NOMO-1 (cell line): ENCODE data around the gene ZNF45.
"Not testable (repeated sequence)": the region's sequence is repeated elsewhere in the genome, so short reads cannot be mapped to it uniquely, and the experiment has no call there.

Experiments
- DNase-seq, 2 experiments: peaks; one replicate each; lab custom pipeline; 2025; ENCODE audit not compliant: unreplicated experiment in 2 of 2; lab: John Stamatoyannopoulos, UW

Gene ZNF45

DNA sequence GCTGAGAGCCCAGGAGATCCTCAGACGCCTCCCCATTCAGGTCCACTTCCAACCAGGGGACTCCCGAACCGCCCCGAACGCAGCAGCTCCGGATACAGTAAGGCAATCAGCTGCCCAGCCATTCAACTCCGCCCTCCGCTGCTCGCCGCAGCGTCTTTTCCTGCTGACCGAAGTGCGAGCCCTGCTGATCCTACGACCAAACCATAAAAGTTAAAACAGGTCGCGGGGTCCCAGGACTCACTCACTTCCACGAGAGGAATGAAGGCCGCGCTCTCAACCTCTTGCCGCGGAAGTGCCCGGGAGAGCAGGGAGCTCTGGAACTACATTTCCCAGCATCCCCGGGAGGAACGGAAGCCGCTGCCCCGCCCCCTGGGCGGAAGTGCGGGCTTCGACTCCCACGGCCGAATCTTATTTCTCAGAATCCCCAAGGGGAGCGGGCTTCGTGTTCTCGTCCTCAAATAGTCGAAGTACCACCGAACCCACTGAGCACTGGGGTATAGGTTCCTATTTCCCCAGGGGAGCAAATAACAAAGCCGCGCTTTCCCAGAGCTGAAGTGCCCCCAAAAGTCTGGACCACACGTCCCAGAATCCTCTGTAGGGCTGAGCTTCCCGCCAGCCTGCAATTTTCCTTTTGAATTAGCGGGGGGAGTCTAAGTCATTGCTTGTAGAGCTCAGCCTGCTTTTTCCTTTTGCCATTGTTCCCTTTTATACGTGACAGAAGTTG lies at the start of gene ZNF45:
TSS of gene ZNF45 (minus strand) at position 298 of the 724 bp plus-strand sequence. CDS start 13,097 bp downstream, outside the sequence.
- peak; percentile 65 to 85 for DNase-seq

- no peak for DNase-seq
Observed at GRCh38 chr19:43984687-43985000, 49.6 kb upstream of the ZNF45 start.

GRCh38 chr19:43983912-43984686 lies 49.0 kb upstream of the ZNF45 start, which contains the start of gene ZNF155:
Gene ZNF155 (plus strand): TSS chr19:43984188. CDS start chr19:43988544, 4,356 bp downstream.
- peak; percentile 71 to 76 for DNase-seq

GRCh38 chr19:43983544-43983911 lies 48.4 kb upstream of the ZNF45 start:
- DNase-seq = no peak

- DNase-seq = no peak
Observed at GRCh38 chr19:43976732-43977131, 41.6 kb upstream of the ZNF45 start.

GRCh38 chr19:43966079-43966694 lies 31.1 kb upstream of the ZNF45 start:
- no peak for DNase-seq

DNA sequence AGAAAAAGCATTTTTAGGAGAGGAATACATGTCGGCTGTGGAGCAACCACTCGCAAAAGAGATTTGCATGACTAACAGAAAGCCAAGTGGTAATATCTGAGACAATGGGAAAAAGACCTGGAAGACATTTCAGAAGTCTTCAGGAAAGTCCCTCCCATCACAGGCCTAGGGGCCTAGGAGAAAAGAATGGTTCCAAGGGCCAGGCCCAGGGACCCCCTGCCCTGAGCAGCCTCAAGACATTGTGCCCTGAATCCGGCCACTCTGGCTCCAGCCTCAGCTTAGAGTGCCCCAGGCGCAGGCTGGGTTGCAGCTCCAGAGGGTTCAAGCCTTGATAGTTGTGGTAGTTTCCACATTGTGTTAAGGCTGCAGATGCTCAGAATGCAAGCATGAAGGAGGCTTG lies 25.3 kb upstream of the ZNF45 start:
- DNase-seq = no peak

DNA sequence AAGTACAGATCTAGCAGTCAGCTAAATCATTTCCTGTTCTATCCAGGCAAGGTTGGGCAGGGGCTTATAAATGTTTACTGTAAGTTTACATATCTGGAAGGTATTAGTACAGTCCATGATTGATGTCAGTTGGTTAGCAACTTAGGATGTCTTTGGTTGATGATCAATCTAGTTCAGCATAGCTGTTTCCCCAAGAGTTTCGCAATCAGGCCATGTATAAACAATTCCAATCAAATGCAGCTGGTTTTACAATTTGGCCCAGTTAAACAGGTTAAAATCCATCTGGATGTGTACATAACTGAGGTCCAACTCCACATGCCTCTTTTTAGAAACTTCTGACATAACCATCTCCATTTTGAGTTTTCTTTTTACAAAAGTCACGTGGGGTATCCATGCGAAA lies 22.8 kb upstream of the ZNF45 start:
- DNase-seq = no peak

- peak in 1 of 2 experiments; percentile 5 for DNase-seq
Observed at GRCh38 chr19:43956827-43957226, 21.7 kb upstream of the ZNF45 start.

DNA sequence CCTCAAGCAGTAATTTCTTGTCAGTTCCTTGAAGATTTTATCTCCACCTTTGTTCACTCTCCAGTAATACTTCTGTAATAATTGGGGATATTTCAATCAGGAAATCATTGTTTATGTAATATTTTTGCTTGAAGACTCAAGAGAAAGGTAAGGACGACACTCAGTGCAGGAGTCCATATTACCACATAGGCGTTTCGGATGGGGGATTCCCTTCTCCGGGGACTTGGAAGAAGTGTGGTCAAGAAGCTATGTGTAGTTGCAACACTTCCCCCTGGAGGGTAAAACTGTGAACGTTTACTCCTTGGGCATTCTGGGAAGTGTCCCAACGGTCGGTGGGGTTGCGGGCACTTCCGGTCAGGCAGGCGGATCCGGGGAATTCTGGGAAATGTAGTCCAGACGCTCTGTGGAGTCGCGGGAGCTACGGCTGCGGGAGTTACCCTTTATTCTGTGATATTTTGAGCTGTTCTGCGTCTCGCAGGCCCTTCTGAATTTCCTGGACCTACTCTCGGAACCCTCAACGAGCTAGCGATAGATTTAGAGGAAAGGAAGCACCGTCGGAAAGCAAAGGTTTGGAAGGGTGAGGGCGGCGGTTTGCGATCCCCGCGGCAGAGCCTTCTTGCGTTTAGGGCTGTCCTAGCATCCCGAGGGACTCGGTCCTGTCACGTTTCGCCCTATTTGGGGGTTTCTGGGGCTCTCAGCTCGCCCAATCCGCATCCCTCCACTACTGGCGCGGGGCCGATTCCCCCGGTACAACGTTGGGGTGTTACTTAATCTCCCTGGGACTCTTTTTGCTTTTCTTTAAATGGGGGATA lies 16.0 kb upstream of the ZNF45 start, which contains the start of gene ZNF221:
TSS of gene ZNF221 (plus strand) at position 395 of the 812 bp plus-strand sequence. CDS start 11,499 bp downstream, outside the sequence.
- peak; percentile 88 to 90 for DNase-seq

GRCh38 chr19:43949803-43950202 lies 14.7 kb upstream of the ZNF45 start:
- DNase-seq = not testable (repeated sequence)

DNA sequence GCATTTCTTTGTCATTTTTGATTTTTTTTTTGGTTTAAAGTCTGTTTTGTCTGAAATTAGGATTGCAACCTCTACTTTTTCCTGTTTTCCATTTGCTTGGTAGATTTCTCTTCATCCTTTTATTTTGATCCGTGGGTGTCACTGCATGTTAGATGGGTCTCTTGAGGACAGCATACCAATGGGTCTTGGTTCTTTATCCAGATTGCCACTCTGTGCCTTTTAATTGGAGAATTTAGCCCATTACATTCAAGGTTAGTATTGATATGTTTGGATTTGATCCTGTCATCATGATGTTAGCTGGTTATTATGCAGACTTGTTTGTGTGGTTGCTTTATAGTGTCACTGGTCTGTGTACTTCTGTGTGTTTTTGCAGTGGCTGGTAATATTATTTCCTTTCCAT lies 12.3 kb upstream of the ZNF45 start:
- not testable (repeated sequence) for DNase-seq

DNA sequence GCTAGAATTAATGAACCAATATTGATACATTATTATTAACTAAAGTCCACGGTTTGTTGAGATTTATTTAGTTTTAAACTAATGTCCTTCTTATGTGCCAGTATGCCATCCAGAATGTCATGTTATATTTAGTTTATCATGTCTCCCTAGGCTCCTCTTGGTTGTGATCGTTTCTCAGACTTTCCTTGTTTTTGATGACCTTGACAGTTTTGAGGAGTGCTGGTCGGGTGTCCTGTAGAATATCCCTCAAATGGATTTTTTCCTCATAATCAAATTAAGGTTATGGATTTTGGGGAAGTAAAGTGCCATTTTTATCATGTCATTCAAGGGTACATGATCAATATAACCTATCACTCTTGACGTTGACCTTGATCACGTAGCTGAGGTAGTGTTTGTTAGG lies 6.1 kb upstream of the ZNF45 start:
- DNase-seq = no peak

DNA sequence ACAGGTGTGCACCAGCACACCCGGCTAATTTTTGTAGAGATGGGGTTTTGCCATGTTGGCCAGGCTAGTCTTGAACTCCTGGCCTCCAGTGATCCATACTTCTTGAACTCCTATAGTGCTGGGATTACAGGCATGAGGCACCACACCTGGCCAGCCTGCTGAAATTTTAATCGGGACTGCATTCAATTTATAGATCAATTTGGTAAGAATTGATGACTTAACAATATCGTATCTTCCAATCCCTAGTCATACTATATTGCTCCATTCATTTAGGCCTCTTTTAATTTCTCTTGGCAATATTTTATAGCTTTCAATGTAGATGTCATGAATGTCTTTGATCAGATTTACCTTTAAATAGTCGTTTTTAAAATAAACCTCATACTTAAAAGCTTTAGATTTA lies 5.6 kb upstream of the ZNF45 start:
- DNase-seq = no peak

GRCh38 chr19:43939557-43940260 lies 4.6 kb upstream of the ZNF45 start:
- no peak for DNase-seq

- no peak for DNase-seq
Observed at GRCh38 chr19:43936188-43936587, 1.1 kb upstream of the ZNF45 start.

DNA sequence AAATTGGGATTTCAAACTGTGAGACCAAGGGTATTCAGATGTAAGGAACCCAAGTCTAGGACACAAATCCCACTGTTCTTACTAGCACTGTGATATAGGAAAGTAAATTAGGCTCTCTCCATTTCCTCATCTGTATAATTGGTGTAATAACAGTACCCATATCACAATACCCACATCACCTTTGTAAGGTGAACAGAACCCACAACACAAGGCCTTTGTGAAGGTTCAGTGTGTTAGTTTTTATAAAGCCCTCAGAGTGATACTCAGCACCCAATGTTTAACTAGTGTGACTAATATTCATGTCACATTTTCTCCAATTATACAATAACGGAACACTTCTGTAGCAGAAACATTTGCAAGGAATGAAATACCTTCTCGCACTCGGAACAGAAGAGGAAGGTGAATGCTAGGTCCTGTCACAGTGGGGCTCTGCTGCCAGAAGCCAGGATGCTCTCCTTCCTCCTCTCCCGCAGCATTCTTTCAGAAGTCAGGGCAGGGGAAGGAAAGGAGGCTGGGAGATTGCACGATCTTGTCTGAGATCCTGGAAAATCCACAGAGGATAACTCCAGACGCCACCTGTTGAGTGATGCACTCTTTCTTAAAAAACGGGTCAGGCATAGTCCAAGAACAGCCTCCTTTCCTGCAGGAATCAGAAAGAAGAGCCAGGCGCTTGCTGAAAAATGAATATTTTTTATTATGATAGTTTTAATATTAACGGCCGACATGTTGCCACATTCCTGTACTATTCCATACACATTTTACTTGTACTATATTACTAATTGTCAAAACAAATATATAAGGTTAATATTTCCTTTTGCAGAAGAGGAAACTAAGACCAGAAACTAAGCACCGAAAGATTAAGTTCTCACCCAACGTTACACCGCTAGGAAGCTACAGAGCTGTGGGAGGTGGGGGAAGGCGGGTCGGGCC lies 762 bp downstream of the ZNF45 start:
- no peak for DNase-seq

- DNase-seq = no peak
Observed at GRCh38 chr19:43928820-43929219, 6.3 kb downstream of the ZNF45 start.

- no peak for DNase-seq
Observed at GRCh38 chr19:43923875-43924274, 11.2 kb downstream of the ZNF45 start.
